GDM1 (cell line): ENCODE results near the gene NANOGP8.
"Not testable (repeated sequence)": the region's sequence is repeated elsewhere in the genome, so short reads cannot be mapped to it uniquely, and the experiment has no call there.

Source experiments
- DNase-seq: peaks from one replicate; lab custom pipeline; 2025; lab: John Stamatoyannopoulos, UW

The NANOGP8 gene, protein sequence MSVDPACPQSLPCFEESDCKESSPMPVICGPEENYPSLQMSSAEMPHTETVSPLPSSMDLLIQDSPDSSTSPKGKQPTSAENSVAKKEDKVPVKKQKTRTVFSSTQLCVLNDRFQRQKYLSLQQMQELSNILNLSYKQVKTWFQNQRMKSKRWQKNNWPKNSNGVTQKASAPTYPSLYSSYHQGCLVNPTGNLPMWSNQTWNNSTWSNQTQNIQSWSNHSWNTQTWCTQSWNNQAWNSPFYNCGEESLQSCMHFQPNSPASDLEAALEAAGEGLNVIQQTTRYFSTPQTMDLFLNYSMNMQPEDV

DNA sequence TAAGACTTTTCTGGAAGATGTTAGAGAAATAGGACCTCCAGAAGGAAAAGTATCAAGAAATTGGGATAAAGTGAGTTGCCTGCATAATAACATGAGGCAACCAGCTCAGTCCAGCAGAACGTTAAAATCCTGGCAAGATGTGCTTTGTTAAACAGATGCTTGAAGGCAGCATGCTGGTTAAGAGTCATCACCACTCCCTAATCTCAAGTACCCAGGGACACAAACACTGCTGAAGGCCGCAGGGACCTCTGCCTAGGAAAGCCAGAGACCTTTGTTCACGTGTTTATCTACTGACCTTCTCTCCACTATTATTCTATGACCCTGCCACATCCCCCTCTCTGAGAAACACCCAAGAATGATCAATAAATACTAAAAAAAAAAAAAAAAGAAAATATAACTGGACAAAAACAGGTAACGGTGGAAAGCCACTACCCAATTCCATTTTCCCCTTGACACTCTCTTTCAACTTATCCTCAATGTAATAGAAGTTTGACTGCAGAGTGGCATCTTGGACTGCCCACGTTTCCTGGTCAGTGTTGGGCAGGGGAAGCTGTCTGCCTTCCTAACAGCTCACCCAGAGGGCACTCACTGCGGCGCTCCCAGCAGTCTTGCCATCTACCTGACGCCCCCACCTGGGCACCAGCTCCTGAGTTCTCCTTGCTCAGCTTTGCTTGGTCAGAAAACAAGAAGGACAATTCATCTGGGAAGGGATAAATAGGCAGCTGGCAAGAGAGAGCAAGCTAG lies at the start of gene NANOGP8:
TSS of gene NANOGP8 (minus strand) at position 120 of the 744 bp plus-strand sequence. CDS start 185 bp downstream, outside the sequence.
- DNase-seq = not testable (repeated sequence)

DNA sequence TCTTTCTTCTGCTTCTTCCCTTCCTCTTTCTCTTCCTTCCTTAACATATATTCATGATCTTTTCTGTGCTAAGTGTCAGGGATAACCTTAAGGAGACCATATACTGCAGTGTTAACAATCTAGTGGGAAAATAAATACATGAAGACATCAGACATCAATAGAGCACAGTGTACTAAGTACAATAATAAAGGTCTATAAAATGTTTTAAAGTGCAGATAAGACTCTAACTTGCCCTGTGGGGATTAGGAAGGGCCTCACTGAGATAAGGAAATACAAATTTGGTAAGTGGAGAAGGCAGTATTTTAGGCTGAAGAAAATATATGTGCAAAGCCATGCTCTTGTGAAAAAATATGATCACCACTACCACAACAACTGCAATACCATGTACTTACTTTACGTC lies 49.2 kb upstream of the NANOGP8 start:
- DNase-seq = no peak

- DNase-seq = no peak
Measured at GRCh38 chr15:35130245-35130644, 45.1 kb upstream of the NANOGP8 start.

GRCh38 chr15:35129361-35129760 lies 44.3 kb upstream of the NANOGP8 start:
- no peak for DNase-seq

GRCh38 chr15:35127717-35128116 lies 42.6 kb upstream of the NANOGP8 start:
- no peak for DNase-seq

- no peak for DNase-seq
Measured at GRCh38 chr15:35126236-35126635, 41.1 kb upstream of the NANOGP8 start.

- DNase-seq = no peak
Measured at GRCh38 chr15:35123743-35124142, 38.6 kb upstream of the NANOGP8 start.

- no peak for DNase-seq
Measured at GRCh38 chr15:35121611-35122359, 36.7 kb upstream of the NANOGP8 start.

GRCh38 chr15:35120173-35120572 lies 35.1 kb upstream of the NANOGP8 start:
- no peak for DNase-seq

DNA sequence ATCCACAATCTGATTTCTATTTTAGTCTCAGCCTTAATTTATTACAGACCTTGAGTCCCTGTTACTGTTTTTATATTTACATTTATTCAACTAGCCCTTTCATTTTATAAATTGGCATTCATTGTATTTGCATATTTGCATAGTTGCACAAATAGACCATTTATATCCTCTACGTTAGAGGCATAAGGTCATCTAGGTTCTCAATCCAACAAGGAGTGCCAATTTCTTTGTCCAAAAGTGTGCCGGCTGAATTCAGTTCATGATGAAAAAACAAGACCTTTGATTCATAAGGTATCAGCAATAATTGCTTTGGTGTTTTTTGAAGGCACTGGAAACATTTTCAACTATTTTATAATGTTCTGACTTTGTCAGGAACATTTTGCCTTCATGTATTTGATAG lies 33.9 kb upstream of the NANOGP8 start:
- DNase-seq = no peak

DNA sequence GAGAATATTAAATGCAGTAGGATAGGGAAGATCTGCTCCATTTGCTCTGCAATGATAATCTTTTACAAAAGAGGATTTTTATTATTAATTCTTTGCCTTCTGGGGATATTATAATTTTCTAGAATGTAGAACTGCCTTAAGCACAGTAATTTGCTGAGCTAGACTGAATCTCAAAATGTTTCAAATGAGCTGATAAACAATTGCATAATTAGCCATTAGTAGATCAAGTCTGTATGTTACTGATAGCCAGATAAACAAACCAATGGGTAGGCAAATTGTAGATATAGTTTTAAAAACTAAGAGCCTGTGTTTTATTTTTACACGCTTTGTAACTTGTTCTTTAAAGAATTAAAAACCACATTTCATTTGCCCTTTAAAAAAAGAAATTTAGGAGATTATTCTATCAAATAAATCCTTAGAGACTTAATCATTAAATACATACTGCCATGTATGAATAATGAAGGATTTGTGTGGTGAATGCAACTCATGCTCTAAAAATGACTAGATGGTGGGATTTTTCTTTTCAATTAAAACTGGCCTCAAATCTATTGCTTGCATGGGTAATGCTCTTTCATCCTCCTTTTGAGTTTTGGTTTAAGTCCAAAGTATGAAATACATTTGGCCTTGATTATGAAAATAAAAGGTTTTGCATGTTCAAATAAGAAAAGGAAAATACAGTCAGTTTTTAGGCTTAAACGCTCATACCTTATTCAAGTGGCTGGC lies 32.6 kb upstream of the NANOGP8 start:
- DNase-seq = no peak

GRCh38 chr15:35115155-35115725 lies 30.1 kb upstream of the NANOGP8 start:
- DNase-seq = no peak

GRCh38 chr15:35112346-35112745 lies 27.3 kb upstream of the NANOGP8 start:
- no peak for DNase-seq

DNA sequence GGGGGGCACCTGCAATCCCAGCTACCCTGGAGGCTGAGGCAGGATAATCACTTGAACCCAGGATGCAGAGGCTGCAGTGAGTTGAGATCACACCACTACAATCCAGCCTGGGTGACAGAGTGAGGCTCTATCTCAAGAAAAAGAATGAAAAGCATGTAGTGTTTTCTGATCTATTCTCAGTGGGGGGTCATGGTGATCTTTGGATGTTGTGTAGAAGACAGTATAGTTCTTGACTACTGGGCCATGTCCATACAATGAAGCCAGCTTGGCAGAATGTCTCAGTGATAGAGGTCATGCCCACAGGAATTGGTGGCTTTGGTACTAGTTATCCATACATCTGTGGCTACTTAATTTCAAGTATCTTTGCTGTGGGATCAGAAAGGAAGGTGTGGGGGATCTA lies 26.8 kb upstream of the NANOGP8 start:
- no peak for DNase-seq

DNA sequence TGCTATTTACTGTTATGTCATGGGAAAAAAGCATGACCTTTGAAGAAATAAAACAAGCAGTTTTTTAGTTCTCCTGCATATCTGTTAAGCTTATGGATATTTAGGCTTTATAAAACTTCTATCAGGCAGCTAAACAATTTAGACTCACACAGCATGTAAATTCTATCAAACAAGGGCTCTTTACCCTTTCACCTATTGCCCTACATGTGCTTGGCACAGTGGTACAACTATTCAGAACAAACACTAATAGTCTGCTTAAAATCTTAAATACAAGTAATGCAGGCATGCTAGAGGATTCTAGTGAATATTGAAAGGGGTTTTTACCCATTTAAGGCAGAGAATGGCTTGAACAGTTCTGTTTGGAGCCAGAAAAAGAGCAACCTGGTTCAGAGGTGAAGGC lies 23.4 kb upstream of the NANOGP8 start:
- DNase-seq = no peak

- no peak for DNase-seq
Measured at GRCh38 chr15:35107561-35107960, 22.5 kb upstream of the NANOGP8 start.

- DNase-seq = no peak
Measured at GRCh38 chr15:35107122-35107521, 22.0 kb upstream of the NANOGP8 start.

GRCh38 chr15:35104526-35105147 lies 19.5 kb upstream of the NANOGP8 start:
- DNase-seq = no peak

DNA sequence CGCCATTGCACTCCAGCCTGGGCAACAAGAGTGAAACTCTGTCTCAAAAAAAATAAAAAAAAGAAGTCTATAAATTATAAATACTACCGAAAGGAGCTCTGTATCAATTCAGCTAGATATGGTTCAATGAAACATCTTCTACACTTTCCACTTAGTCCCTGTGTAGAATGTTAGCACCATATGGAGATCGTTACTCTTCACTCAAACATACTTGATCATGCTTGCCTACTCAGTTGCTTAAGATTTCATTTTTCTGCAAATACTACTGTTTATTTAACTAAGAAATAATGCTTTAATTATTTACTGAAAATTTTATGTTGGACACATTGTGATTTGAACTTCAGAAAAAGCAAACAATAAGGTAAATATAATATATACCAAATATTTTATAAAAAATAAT lies 17.1 kb upstream of the NANOGP8 start:
- DNase-seq = no peak

DNA sequence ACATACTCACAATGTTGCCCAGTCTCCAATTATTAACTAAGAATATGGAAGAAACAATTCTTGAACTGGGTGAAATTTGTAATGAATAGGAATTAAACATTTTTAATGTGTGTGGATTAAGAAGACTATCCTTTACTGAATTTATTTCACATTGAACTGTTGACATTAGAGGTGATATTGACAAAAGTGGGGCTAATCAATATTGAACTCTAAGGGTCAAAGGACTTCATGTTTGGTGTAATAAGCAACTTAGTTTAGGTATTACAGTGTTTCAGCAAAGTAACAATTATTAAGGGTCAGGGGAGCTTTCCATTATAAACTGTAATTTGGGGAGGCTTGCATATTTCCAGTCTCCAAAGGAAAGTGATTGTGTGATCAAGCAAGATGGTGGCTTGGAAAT lies 16.2 kb upstream of the NANOGP8 start:
- no peak for DNase-seq

GRCh38 chr15:35098737-35099136 lies 13.6 kb upstream of the NANOGP8 start:
- no peak for DNase-seq
